GM12878 (cell line): ENCODE measurements around the gene SPAG16. TPM values are rescaled to one million over a fixed set of nuclear protein-coding genes. Genes with fewer than 3 reads are reported as not detected.

Source experiments
- ATAC-seq: fragments of 200-7000 bp; cut with Tn5 transposase; 3 replicates; pipeline ENCODE4 v1.9.1; 2020; ENCODE audit warnings: mild to moderate bottlenecking, moderate library complexity
- BruUV-seq: library from RNA; stranded (reverse); fragments of 400-500 nt; replicated peaks from 2 replicates; lab custom pipeline; 2021; lab: Mats Ljungman, UMichigan
- CTCF ChIA-PET: fragments of 300-600 bp; sonication (Branson Sonifier 250); formaldehyde crosslinking; extraction: SDS; loops from one replicate; lab custom pipeline; 2021; ENCODE audit warnings: inconsistent platforms; lab: Yijun Ruan, JAX
- POLR2A ChIA-PET: fragments of 350-600 bp; formaldehyde crosslinking; extraction: SDS; loops from one replicate; lab custom pipeline; 2021; ENCODE audit warnings: inconsistent platforms; lab: Charles Lee
- RAD21 ChIA-PET: fragments of 300-600 bp; sonication (Branson Sonifier 250); formaldehyde crosslinking; loops from one replicate; lab custom pipeline; 2023; ENCODE audit warnings: antibody characterized with exemption; ENCODE audit not compliant: unreplicated experiment; lab: Charles Lee
- SMC1A ChIA-PET: fragments of 300-600 bp; sonication (Branson Sonifier 250); formaldehyde crosslinking; loops from one replicate; lab custom pipeline; 2023; ENCODE audit not compliant: unreplicated experiment, uncharacterized antibody; lab: Charles Lee
- DNase-seq: peaks from one replicate; pipeline ENCODE4 v3.0.0-alpha.2; 2011; ENCODE audit warnings: low read depth, low spot score
- FAIRE-seq: peaks from 3 replicates; lab custom pipeline; 2011; peaks lifted over from hg19 to GRCh38; lab: Jason Lieb, UNC
- H2AFZ ChIP-seq: 2 replicates; pipeline ENCODE4 v1.6.0; 2011; ENCODE audit warnings: low read depth, low read length, control low read depth; ENCODE audit not compliant: control insufficient read depth
- H3K27ac ChIP-seq: 2 replicates; pipeline ENCODE4 v1.5.1; 2011; ENCODE audit warnings: control low read depth; ENCODE audit not compliant: control insufficient read depth, insufficient read depth
- H3K27me3 ChIP-seq, 2 experiments: replicated peaks in 1 of 2; 2 replicates each; pipeline versions ENCODE4 v1.6.0 to v1.6.1; 2011; ENCODE audit warnings: low read length in 1 of 2; ENCODE audit not compliant: control insufficient read depth in 2 of 2, insufficient read depth in 2 of 2
- H3K36me3 ChIP-seq, 2 experiments: 2 replicates each; pipeline ENCODE4 v1.5.1; 2011; ENCODE audit warnings: low read length in 1 of 2; ENCODE audit not compliant: control insufficient read depth in 2 of 2, insufficient read depth in 2 of 2
- H3K4me1 ChIP-seq: 2 replicates; pipeline ENCODE4 v1.6.1; 2011; ENCODE audit warnings: mild to moderate bottlenecking, low read length, moderate library complexity, mixed read lengths; ENCODE audit not compliant: control insufficient read depth, insufficient read depth
- H3K4me2 ChIP-seq: 2 replicates; pipeline ENCODE4 v1.6.0; 2011; ENCODE audit warnings: control low read depth; ENCODE audit not compliant: control insufficient read depth, insufficient read depth
- H3K4me3 ChIP-seq: fragments of 200-600 bp; sonication (generic); 2 replicates; pipeline ENCODE4 v1.5.1; 2016
- H3K79me2 ChIP-seq: 2 replicates; pipeline ENCODE4 v1.6.0; 2011; ENCODE audit warnings: low read length; ENCODE audit not compliant: control insufficient read depth, insufficient read depth
- H3K9ac ChIP-seq: 2 replicates; pipeline ENCODE4 v1.8.0; 2011; ENCODE audit warnings: low read length, control low read depth, mixed read lengths; ENCODE audit not compliant: control insufficient read depth, insufficient read depth
- H3K9me3 ChIP-seq: replicated peaks from 3 replicates; pipeline ENCODE4 v1.5.1; 2011; ENCODE audit warnings: mild to moderate bottlenecking, low read length; ENCODE audit not compliant: control insufficient read depth, insufficient read depth
- H4K20me1 ChIP-seq: 2 replicates; pipeline ENCODE4 v1.6.0; 2011; ENCODE audit not compliant: control insufficient read depth, insufficient read depth
- ATF2 ChIP-seq: IDR thresholded peaks from 2 replicates; pipeline ENCODE4 v1.6.1; 2012; ENCODE audit warnings: low read length, inconsistent platforms
- BACH1 ChIP-seq: fragments of 450-650 bp; IDR thresholded peaks from 2 replicates; pipeline ENCODE4 v1.6.1; 2017; ENCODE audit warnings: mild to moderate bottlenecking, borderline replicate concordance
- CHD1 ChIP-seq: IDR thresholded peaks from 2 replicates; pipeline ENCODE4 v1.6.1; 2012; ENCODE audit warnings: low read depth, low read length, improper control_type of control experiment
- FOXK2 ChIP-seq: fragments of 450-650 bp; IDR thresholded peaks from 2 replicates; pipeline ENCODE4 v1.6.1; 2017; ENCODE audit warnings: mild to moderate bottlenecking, moderate library complexity
- IRF5 ChIP-seq: fragments of 450-650 bp; IDR thresholded peaks from 2 replicates; pipeline ENCODE4 v1.6.1; 2017; ENCODE audit warnings: borderline replicate concordance
- KDM1A ChIP-seq: fragments of 200-600 bp; sonication (generic); IDR thresholded peaks from 2 replicates; pipeline ENCODE4 v1.6.1; 2016; ENCODE audit warnings: borderline replicate concordance
- LARP7 ChIP-seq: fragments of 450-650 bp; IDR thresholded peaks from 2 replicates; pipeline ENCODE4 v1.6.1; 2017; ENCODE audit warnings: mild to moderate bottlenecking
- MYB ChIP-seq: fragments of 150-350 bp; IDR thresholded peaks from 2 replicates; pipeline ENCODE4 v1.6.1; 2014; ENCODE audit warnings: mild to moderate bottlenecking, low read depth, low read length, borderline replicate concordance
- TARDBP ChIP-seq: IDR thresholded peaks from 2 replicates; pipeline ENCODE4 v1.6.1; 2016; ENCODE audit warnings: borderline replicate concordance
- TBL1XR1 ChIP-seq: IDR thresholded peaks from 2 replicates; pipeline ENCODE4 v1.6.1; 2012; ENCODE audit warnings: low read depth, low read length, improper control_type of control experiment
- ZBTB11 ChIP-seq: fragments of 450-650 bp; formaldehyde crosslinking; IDR thresholded peaks from 2 replicates; pipeline ENCODE4 v1.5.0; 2022; ENCODE audit warnings: mild to moderate bottlenecking, missing genetic modification characterization
- ZBTB4 ChIP-seq: fragments of 450-650 bp; formaldehyde crosslinking; IDR thresholded peaks from 2 replicates; pipeline ENCODE4 v1.4.0; 2022; ENCODE audit warnings: mild to moderate bottlenecking, moderate library complexity
- WGBS: methylation state at CpG from one replicate; pipeline ENCODE4 v1.1.6; 2016; ENCODE audit warnings: low lambda C conversion rate; ENCODE audit not compliant: insufficient replicate concordance, insufficient coverage; ENCODE audit errors: missing lambda C conversion rate; 5-methylcytosine and 5-hydroxymethylcytosine counted together
- in situ Hi-C: fragments of 300-500 bp; cut with MboI; formaldehyde crosslinking; loops from 9 replicates; pipeline ENCODE4 v1.14.3; 2018; ENCODE audit warnings: mixed read lengths
- intact Hi-C: fragments of 100-400 bp; cut with micrococcal nuclease; formaldehyde crosslinking; loops from one replicate; pipeline ENCODE4 v1.14.2; 2022; ENCODE audit not compliant: unreplicated experiment
- polyA plus RNA-seq, 11 experiments: library from polyadenylated mRNA; depleted of rRNA in 4 of 11; unstranded in 6 of 11; stranded (reverse) in 5 of 11; fragments of >200 nt; fragmentation: Nextera tagmentation in 4 of 11; fragmentation: Illumina TruSeq in 1 of 11; extraction: Ambion mirVana in 4 of 11; extraction: Trizol in 1 of 11; gene quantifications; 1 replicate in 1 of 11; 2 replicates in 10 of 11; pipeline versions ENCODE4 v1.2.1 to v1.2.3, GENCODE V29; 2011 to 2016; ENCODE audit warnings: inconsistent platforms in 2 of 11, missing spikeins in 2 of 11, low read depth in 1 of 11
- total RNA-seq, 4 experiments: library from RNA; depleted of rRNA in 3 of 4; stranded (reverse); fragments of >200 nt in 3 of 4; fragmentation: Illumina TruSeq in 1 of 4; extraction: Trizol in 1 of 4; gene quantifications; 2 replicates each; pipeline versions ENCODE4 v1.2.1 to v1.2.3, GENCODE V29; 2013 to 2021
- TF ChIP-seq, protein P1 (sequence below): fragments of 450-650 bp; IDR thresholded peaks from 2 replicates; pipeline ENCODE4 v1.6.1; 2016; ENCODE audit warnings: mild to moderate bottlenecking

SPAG16 gene
- total and polyA plus RNA-seq, 10 of the 15 experiments (the other 5 are each of a cell fraction or from before 2014, with no cell fraction given), result 6.0 to 25.0 (median 15.2) TPM

DNA sequence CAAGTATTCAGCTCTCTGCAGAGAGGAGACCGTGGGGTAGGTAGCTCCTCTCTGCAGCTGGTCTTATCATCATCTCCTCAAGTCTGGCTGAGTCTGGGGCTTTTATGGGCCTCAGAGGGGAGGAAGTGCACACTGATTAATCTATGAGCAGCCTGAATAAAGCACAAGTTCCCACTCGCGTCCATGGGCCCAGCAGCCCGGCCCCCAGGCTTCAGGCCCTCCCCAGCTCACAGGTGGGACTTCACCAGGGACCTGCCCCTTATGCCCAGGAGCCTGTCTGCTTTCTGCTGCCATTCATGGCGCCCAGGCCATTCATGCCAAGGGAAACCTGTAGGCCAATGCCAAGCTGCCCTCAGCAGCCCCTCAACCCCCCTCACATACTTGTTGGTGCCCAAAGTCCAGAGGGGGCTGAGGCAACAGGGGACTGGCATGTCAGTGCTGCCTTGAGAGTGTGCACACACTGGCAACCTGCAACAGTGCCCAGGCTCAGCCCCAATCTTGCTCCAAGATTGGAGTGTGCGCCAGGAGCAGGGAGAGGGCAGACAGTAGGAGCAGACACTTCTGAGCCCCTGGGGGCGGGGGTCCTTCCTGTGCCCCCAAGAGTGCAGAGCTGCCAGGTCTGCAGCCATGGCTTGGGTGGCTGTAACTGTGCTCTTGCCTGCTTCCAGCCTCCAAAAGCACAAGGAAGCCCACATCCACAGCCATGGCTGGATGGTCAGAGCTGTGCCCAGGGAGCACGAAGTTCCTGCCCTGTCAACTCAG lies 751.0 kb downstream of the SPAG16 start:
- BruUV-seq, result no TSS peak
- Histone ChIP-seq H3K9ac (no peak overlapping the region), H4K20me1 (no peaks in the 10 kb centered on the region), H3K27ac (no peak overlapping the region), H3K4me3 (no peak overlapping the region), H3K36me3 (no peaks in the 10 kb centered on the region), H3K27me3 (no peaks in the 10 kb centered on the region), H3K4me1 (no peaks in the 10 kb centered on the region), H2AFZ (no peak overlapping the region), H3K9me3 (no peaks in the 10 kb centered on the region; the same call in 2 of the 3 replicates), H3K79me2 (no peaks in the 10 kb centered on the region), H3K4me2 (no peak overlapping the region)
- in situ Hi-C loops (no loop called here), intact Hi-C loops (no loop called here)
- ChIA-PET CTCF (no interaction called here), POLR2A (no interaction called here), RAD21 (no interaction called here), SMC1A (no interaction called here)
- ATAC-seq (no peak), DNase-seq (no peak), FAIRE-seq (no peak)
- WGBS, result 28% methylated on average over 7 of the region's 8 CpGs
- TF ChIP-seq LARP7 (no peak), KDM1A (no peak), FOXK2 (no peak), MYB (no peak), TBL1XR1 (no peak), TARDBP (no peak), BACH1 (no peak), IRF5 (no peak), CHD1 (no peak), ATF2 (no peak), ZBTB11 (CRISPR knock-in tag) (no peak), ZBTB4 (CRISPR knock-in tag) (no peak)
- TF ChIP-seq, protein P1, sequence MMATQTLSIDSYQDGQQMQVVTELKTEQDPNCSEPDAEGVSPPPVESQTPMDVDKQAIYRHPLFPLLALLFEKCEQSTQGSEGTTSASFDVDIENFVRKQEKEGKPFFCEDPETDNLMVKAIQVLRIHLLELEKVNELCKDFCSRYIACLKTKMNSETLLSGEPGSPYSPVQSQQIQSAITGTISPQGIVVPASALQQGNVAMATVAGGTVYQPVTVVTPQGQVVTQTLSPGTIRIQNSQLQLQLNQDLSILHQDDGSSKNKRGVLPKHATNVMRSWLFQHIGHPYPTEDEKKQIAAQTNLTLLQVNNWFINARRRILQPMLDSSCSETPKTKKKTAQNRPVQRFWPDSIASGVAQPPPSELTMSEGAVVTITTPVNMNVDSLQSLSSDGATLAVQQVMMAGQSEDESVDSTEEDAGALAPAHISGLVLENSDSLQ, result no peak
